ENCODE results near the gene LRRC70. TPM values are rescaled to one million over a fixed set of nuclear protein-coding genes. Genes with fewer than 3 reads are reported as not detected.

LRRC70 gene
- total RNA-seq, 1 donor from 2014 or later = 5.7 TPM

DNA sequence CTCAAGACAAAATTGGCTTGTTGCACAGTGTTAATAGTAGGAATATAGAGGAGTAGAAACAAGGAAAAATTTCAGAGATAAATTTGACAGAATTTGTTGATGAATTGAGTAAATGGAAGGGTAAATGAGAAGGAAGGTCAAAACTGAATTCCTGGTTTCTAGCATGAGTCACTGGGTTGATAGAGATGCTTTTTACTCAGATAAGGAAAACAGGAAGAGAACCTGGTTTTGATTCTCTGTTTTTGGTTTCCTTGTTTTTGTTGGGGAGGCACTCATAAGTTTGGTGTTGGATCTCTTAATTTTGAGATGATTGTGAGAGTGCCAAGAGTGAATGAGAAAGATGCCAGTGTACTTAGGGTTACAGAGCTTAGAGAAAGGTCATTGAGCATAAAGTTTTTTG, 7.1 kb downstream of the LRRC70 start:
- no peaks in the 10 kb centered on the region for H3K27me3 ChIP-seq (ENCODE audit: control insufficient read depth in 3 of 3, insufficient read depth in 3 of 3, low read length in 3 of 3)
- no peaks in the 10 kb centered on the region for H3K36me3 ChIP-seq (ENCODE audit: control insufficient read depth in 3 of 3, insufficient read depth in 3 of 3, low read length in 3 of 3)
- no peak overlapping the region for H3K9ac ChIP-seq (ENCODE audit: low read depth in 1 of 3, low read length in 3 of 3)
- H3K9me3 ChIP-seq (ENCODE audit: control insufficient read depth in 3 of 3, low read length in 3 of 3) = no peaks in the 10 kb centered on the region
- no peak overlapping the region for H3K4me3 ChIP-seq (ENCODE audit: low read length in 3 of 3)
- H3K4me1 ChIP-seq (ENCODE audit: control insufficient read depth in 3 of 3, insufficient read depth in 3 of 3, low read length in 3 of 3) = no peaks in the 10 kb centered on the region
- no peak overlapping the region for H3K27ac ChIP-seq (ENCODE audit: low read depth, low read length)

DNA sequence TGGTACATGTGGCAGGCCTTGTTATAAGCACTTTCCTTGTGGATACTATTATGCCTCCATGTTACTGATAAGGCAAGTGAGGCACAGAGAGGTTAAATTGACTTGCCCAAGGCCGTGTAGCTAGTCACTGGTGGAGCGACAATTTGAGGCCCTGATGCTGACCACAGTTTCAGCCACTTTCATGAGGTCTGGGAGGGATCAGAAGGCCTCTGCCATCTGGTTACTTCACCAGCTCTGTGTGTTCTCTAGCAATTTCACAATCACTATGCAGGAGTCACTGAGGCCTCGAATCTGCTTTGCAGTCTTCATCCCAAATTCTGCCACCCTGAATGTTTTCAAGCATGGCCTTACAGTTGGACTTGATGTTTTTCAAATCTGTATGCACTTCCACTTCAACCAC, 9.1 kb downstream of the LRRC70 start:
- H3K27ac ChIP-seq (ENCODE audit: low read depth, low read length) = no peak overlapping the region

GRCh38 chr5:62588668-62589067, 10.0 kb downstream of the LRRC70 start:
- Histone ChIP-seq H3K9ac (ENCODE audit: low read depth in 1 of 3, low read length in 3 of 3) (no peak overlapping the region), H3K4me1 (ENCODE audit: control insufficient read depth in 3 of 3, insufficient read depth in 3 of 3, low read length in 3 of 3) (no peaks in the 10 kb centered on the region), H3K4me3 (ENCODE audit: low read length in 3 of 3) (no peak overlapping the region), H3K9me3 (ENCODE audit: control insufficient read depth in 3 of 3, low read length in 3 of 3) (no peaks in the 10 kb centered on the region), H3K27me3 (ENCODE audit: control insufficient read depth in 3 of 3, insufficient read depth in 3 of 3, low read length in 3 of 3) (no peaks in the 10 kb centered on the region), H3K27ac (ENCODE audit: low read depth, low read length) (no peak overlapping the region), H3K36me3 (ENCODE audit: control insufficient read depth in 3 of 3, insufficient read depth in 3 of 3, low read length in 3 of 3) (no peaks in the 10 kb centered on the region)

More for the DNA sequence above, 9.1 kb downstream of the LRRC70 start:
- no peaks in the 10 kb centered on the region for H3K27me3 ChIP-seq (ENCODE audit: control insufficient read depth in 3 of 3, insufficient read depth in 3 of 3, low read length in 3 of 3)
- no peaks in the 10 kb centered on the region for H3K4me1 ChIP-seq (ENCODE audit: control insufficient read depth in 3 of 3, insufficient read depth in 3 of 3, low read length in 3 of 3)
- H3K36me3 ChIP-seq (ENCODE audit: control insufficient read depth in 3 of 3, insufficient read depth in 3 of 3, low read length in 3 of 3) = no peaks in the 10 kb centered on the region
- H3K4me3 ChIP-seq (ENCODE audit: low read length in 3 of 3) = no peak overlapping the region
- no peaks in the 10 kb centered on the region for H3K9me3 ChIP-seq (ENCODE audit: control insufficient read depth in 3 of 3, low read length in 3 of 3)
- H3K9ac ChIP-seq (ENCODE audit: low read depth in 1 of 3, low read length in 3 of 3) = no peak overlapping the region

GRCh38 chr5:62589504-62589903, 10.9 kb downstream of the LRRC70 start:
- Histone ChIP-seq H3K4me1 (ENCODE audit: control insufficient read depth in 3 of 3, insufficient read depth in 3 of 3, low read length in 3 of 3) (no peaks in the 10 kb centered on the region), H3K27me3 (ENCODE audit: control insufficient read depth in 3 of 3, insufficient read depth in 3 of 3, low read length in 3 of 3) (no peaks in the 10 kb centered on the region), H3K36me3 (ENCODE audit: control insufficient read depth in 3 of 3, insufficient read depth in 3 of 3, low read length in 3 of 3) (peaks cover 0 to 3% (median 0%) of the 10 kb centered on the region in 3 donors), H3K9me3 (ENCODE audit: control insufficient read depth in 3 of 3, low read length in 3 of 3) (no peaks in the 10 kb centered on the region), H3K9ac (ENCODE audit: low read depth in 1 of 3, low read length in 3 of 3) (no peak overlapping the region), H3K4me3 (ENCODE audit: low read length in 3 of 3) (no peak overlapping the region), H3K27ac (ENCODE audit: low read depth, low read length) (no peak overlapping the region)

DNA sequence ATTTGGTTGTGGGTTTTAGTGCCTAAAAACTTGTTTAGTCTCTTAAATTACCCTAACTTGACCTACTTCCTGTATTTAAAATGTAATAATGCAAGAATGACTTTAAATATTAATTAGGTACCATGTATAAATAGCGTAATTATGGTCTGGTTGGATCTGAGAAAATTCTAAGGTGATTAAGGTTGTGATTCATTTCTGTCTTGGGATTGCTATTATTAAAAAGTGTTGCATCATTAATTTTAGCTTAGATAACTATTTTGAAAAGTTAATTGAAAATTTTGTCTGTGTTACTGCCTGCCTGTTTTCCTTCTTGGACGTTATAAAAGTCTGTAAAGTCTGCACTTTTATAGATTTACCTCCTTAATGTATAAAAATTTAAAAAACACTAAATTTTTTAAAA, 11.8 kb downstream of the LRRC70 start:
- no peaks in the 10 kb centered on the region for H3K4me1 ChIP-seq (ENCODE audit: control insufficient read depth in 3 of 3, insufficient read depth in 3 of 3, low read length in 3 of 3)
- H3K9me3 ChIP-seq (ENCODE audit: control insufficient read depth in 3 of 3, low read length in 3 of 3) = no peaks in the 10 kb centered on the region
- no peaks in the 10 kb centered on the region for H3K27me3 ChIP-seq (ENCODE audit: control insufficient read depth in 3 of 3, insufficient read depth in 3 of 3, low read length in 3 of 3)
- H3K36me3 ChIP-seq (ENCODE audit: control insufficient read depth in 3 of 3, insufficient read depth in 3 of 3, low read length in 3 of 3) = peaks cover 0 to 4% (median 0%) of the 10 kb centered on the region in 3 donors
- no peak overlapping the region for H3K4me3 ChIP-seq (ENCODE audit: low read length in 3 of 3)
- no peak overlapping the region for H3K27ac ChIP-seq (ENCODE audit: low read depth, low read length)
- H3K9ac ChIP-seq (ENCODE audit: low read depth in 1 of 3, low read length in 3 of 3) = no peak overlapping the region

DNA sequence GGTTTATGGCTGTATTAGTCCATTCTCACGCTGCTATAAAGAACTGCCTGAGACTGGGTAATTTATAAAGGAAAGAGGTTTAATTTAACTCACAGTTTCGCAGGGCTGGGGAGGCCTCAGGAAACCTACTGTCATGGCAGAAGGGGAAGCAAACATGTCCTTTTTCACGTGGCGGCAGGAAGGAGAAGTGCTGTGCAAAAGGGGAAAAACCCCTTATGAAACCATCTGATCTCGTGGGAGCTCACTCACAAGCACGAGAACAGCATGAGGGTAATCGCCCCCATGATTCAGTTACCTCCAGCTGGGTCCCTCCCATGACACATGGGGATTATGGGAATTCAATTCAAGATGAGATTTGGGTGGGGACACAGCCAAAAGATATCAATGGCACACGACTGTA, 13.9 kb downstream of the LRRC70 start:
- no peaks in the 10 kb centered on the region for H3K4me1 ChIP-seq (ENCODE audit: control insufficient read depth in 3 of 3, insufficient read depth in 3 of 3, low read length in 3 of 3)
- H3K27ac ChIP-seq (ENCODE audit: low read depth, low read length) = no peak overlapping the region
- no peak overlapping the region for H3K9ac ChIP-seq (ENCODE audit: low read depth in 1 of 3, low read length in 3 of 3)
- no peak overlapping the region for H3K4me3 ChIP-seq (ENCODE audit: low read length in 3 of 3)
- H3K36me3 ChIP-seq (ENCODE audit: control insufficient read depth in 3 of 3, insufficient read depth in 3 of 3, low read length in 3 of 3) = peaks cover 0 to 4% (median 0%) of the 10 kb centered on the region in 3 donors
- no peaks in the 10 kb centered on the region for H3K27me3 ChIP-seq (ENCODE audit: control insufficient read depth in 3 of 3, insufficient read depth in 3 of 3, low read length in 3 of 3)
- no peaks in the 10 kb centered on the region for H3K9me3 ChIP-seq (ENCODE audit: control insufficient read depth in 3 of 3, low read length in 3 of 3)

DNA sequence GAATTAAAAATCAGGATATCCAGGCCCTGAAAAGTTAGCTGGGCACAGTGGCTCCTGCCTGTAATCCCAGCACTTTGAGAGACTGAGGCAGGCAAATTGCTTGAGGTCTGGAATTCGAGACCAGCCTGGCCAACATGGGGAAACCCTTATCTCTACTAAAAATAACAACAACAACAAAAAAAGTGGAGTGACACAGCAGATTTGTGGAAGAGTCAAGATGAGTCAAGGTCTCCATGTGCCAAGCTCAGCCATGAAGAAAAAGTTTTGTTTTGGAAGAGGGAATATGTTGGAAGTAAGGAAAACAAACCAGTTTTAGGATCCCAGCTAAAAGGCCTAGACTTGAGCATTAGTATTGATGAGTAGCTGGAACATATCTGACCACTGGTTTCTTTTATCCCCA, 14.7 kb downstream of the LRRC70 start:
- Histone ChIP-seq H3K4me3 (ENCODE audit: low read length in 3 of 3) (no peak overlapping the region), H3K9ac (ENCODE audit: low read depth in 1 of 3, low read length in 3 of 3) (no peak overlapping the region), H3K27me3 (ENCODE audit: control insufficient read depth in 3 of 3, insufficient read depth in 3 of 3, low read length in 3 of 3) (no peaks in the 10 kb centered on the region), H3K9me3 (ENCODE audit: control insufficient read depth in 3 of 3, low read length in 3 of 3) (no peaks in the 10 kb centered on the region), H3K4me1 (ENCODE audit: control insufficient read depth in 3 of 3, insufficient read depth in 3 of 3, low read length in 3 of 3) (no peaks in the 10 kb centered on the region), H3K27ac (ENCODE audit: low read depth, low read length) (no peak overlapping the region), H3K36me3 (ENCODE audit: control insufficient read depth in 3 of 3, insufficient read depth in 3 of 3, low read length in 3 of 3) (peaks cover 0 to 4% (median 0%) of the 10 kb centered on the region in 3 donors)

DNA sequence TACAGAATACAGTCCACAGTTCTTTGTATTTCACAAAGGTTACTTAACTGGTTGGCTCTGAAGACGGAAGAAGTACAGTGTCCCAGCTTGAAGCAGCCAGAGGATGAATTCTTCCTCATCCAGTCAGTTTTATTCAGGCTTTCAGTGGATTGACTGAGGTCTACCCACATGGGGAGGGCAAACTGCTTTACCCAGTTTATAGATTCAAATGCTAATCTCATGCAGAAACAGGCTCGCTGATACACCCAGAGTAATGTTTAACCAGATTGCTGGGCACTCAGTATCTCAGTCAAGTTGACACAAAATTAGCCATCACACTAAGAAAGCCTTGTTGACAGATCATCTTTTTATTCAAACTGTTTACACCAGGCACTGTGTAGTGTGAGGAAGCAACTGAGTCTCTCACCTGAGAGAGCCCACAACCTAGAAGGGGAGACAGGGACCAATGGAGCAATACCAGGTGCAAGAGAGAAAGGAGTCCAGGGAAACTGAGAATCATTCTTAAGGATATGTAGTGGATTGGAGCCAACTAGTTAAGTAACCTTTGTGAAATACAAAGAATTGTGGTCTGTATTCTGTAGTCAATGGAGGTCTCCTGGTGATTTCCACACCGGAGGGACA, 15.9 kb downstream of the LRRC70 start:
- H3K36me3 ChIP-seq (ENCODE audit: control insufficient read depth in 3 of 3, insufficient read depth in 3 of 3, low read length in 3 of 3) = peaks cover 0 to 4% (median 0%) of the 10 kb centered on the region in 3 donors
- no peaks in the 10 kb centered on the region for H3K4me1 ChIP-seq (ENCODE audit: control insufficient read depth in 3 of 3, insufficient read depth in 3 of 3, low read length in 3 of 3)
- H3K9me3 ChIP-seq (ENCODE audit: control insufficient read depth in 3 of 3, low read length in 3 of 3) = no peaks in the 10 kb centered on the region

GRCh38 chr5:62596096-62596495, 17.5 kb downstream of the LRRC70 start:
- Histone ChIP-seq H3K36me3 (ENCODE audit: control insufficient read depth in 3 of 3, insufficient read depth in 3 of 3, low read length in 3 of 3) (peaks cover 0 to 6% (median 0%) of the 10 kb centered on the region in 3 donors), H3K27me3 (ENCODE audit: control insufficient read depth in 3 of 3, insufficient read depth in 3 of 3, low read length in 3 of 3) (no peaks in the 10 kb centered on the region), H3K27ac (ENCODE audit: low read depth, low read length) (no peak overlapping the region), H3K9me3 (ENCODE audit: control insufficient read depth in 3 of 3, low read length in 3 of 3) (no peaks in the 10 kb centered on the region), H3K4me1 (ENCODE audit: control insufficient read depth in 3 of 3, insufficient read depth in 3 of 3, low read length in 3 of 3) (no peaks in the 10 kb centered on the region), H3K4me3 (ENCODE audit: low read length in 3 of 3) (no peak overlapping the region), H3K9ac (ENCODE audit: low read depth in 1 of 3, low read length in 3 of 3) (no peak overlapping the region)

More for the DNA sequence above, 15.9 kb downstream of the LRRC70 start:
- Histone ChIP-seq H3K9ac (ENCODE audit: low read depth in 1 of 3, low read length in 3 of 3) (no peak overlapping the region), H3K27me3 (ENCODE audit: control insufficient read depth in 3 of 3, insufficient read depth in 3 of 3, low read length in 3 of 3) (no peaks in the 10 kb centered on the region), H3K27ac (ENCODE audit: low read depth, low read length) (no peak overlapping the region), H3K4me3 (ENCODE audit: low read length in 3 of 3) (no peak overlapping the region)

DNA sequence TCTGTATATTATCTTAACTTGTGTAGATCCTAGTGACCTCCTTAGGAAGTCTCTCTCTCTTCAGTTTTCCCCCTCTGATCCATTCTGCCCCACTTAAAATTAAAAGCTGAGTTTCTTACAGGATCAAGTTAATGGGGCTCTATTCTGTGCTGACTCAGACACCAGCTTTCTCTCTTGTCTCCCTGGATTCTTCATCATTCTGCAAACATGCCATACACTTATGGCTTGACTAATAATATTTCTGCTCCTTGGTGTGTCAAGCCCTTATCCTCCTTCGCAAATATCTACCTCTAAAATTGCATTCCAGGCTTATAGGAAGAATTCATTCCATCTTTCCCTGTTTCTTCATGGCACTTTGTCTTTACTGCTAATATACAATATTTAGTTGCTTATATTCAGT, 18.1 kb downstream of the LRRC70 start:
- Histone ChIP-seq H3K9me3 (ENCODE audit: control insufficient read depth in 3 of 3, low read length in 3 of 3) (no peaks in the 10 kb centered on the region), H3K9ac (ENCODE audit: low read depth in 1 of 3, low read length in 3 of 3) (no peak overlapping the region), H3K27me3 (ENCODE audit: control insufficient read depth in 3 of 3, insufficient read depth in 3 of 3, low read length in 3 of 3) (no peaks in the 10 kb centered on the region), H3K4me3 (ENCODE audit: low read length in 3 of 3) (no peak overlapping the region), H3K4me1 (ENCODE audit: control insufficient read depth in 3 of 3, insufficient read depth in 3 of 3, low read length in 3 of 3) (no peaks in the 10 kb centered on the region), H3K27ac (ENCODE audit: low read depth, low read length) (no peak overlapping the region), H3K36me3 (ENCODE audit: control insufficient read depth in 3 of 3, insufficient read depth in 3 of 3, low read length in 3 of 3) (peaks cover 0 to 6% (median 0%) of the 10 kb centered on the region in 3 donors)

Measured in skeletal muscle tissue (tissue), 4 donors.